Tibial artery (tissue), 4 donors: ENCODE results near the gene PHF24.
"Not testable (repeated sequence)": the region's sequence is repeated elsewhere in the genome, so short reads cannot be mapped to it uniquely, and the experiment has no call there.

Source experiments
- DNase-seq, 2 donors: peaks; one replicate each; pipeline ENCODE4 v3.0.0-alpha.2; 2019
- H3K27ac ChIP-seq, 2 donors: fragments of 200-600 bp; sonication (generic) in 1 of 2; 1 replicate in 1 of 2; 2 replicates in 1 of 2; pipeline ENCODE4 v1.5.1; 2018 to 2019; ENCODE audit warnings: mild to moderate bottlenecking in 1 of 2
- H3K27me3 ChIP-seq, 2 donors: fragments of 200-600 bp; sonication (generic) in 1 of 2; one replicate each; pipeline versions ENCODE4 v1.5.1 to v1.6.0; 2016 to 2019
- H3K36me3 ChIP-seq, 3 donors: fragments of 200-600 bp; sonication (generic) in 2 of 3; one replicate each; pipeline ENCODE4 v1.5.1; 2016 to 2019; ENCODE audit warnings: mild to moderate bottlenecking in 2 of 3
- H3K4me1 ChIP-seq, 4 donors: fragments of 200-600 bp; sonication (generic) in 2 of 4; 1 replicate in 3 of 4; 2 replicates in 1 of 4; pipeline ENCODE4 v1.5.1; 2016 to 2019
- H3K4me3 ChIP-seq, 2 donors: fragments of 200-600 bp; sonication (generic) in 1 of 2; 1 replicate in 1 of 2; 2 replicates in 1 of 2; pipeline ENCODE4 v1.5.1; 2018 to 2019; ENCODE audit warnings: mild to moderate bottlenecking in 2 of 2
- H3K9me3 ChIP-seq, 3 donors: fragments of 200-600 bp; sonication (generic) in 1 of 3; one replicate each; pipeline ENCODE4 v1.5.1; 2016 to 2019
- CTCF ChIP-seq, 2 experiments: fragments of 200-600 bp in 1 of 2; fragments of 450-650 bp in 1 of 2; IDR thresholded peaks; one replicate each; pipeline ENCODE4 v1.5.1; 2017 to 2019; ENCODE audit warnings: antibody characterized with exemption in 2 of 2, mild to moderate bottlenecking in 1 of 2, moderate library complexity in 1 of 2
- intact Hi-C: fragments of 100-400 bp; cut with DNase I; formaldehyde crosslinking; loops from one replicate; pipeline ENCODE4 v1.15.0; 2023; ENCODE audit warnings: low total_unique reads

Gene PHF24

GRCh38 chr9:35000535-35001284, 42.6 kb downstream of the PHF24 start:
- intact Hi-C loops: no loop called here
- Histone ChIP-seq H3K4me3 (no peak overlapping the region), H3K4me1 (peaks cover 0 to 9% (median under 1%) of the 10 kb centered on the region in 4 donors), H3K9me3 (no peaks in the 10 kb centered on the region), H3K36me3 (peaks cover 13 to 30% (median 22%) of the 10 kb centered on the region in 3 donors), H3K27me3 (no peaks in the 10 kb centered on the region), H3K27ac (no peak overlapping the region)
- DNase-seq: no peak
- no peak for TF ChIP-seq CTCF (IDR thresholded peaks at IDR 0.05)

GRCh38 chr9:35001285-35001677, 43.2 kb downstream of the PHF24 start:
- no peak overlapping the region for H3K27ac ChIP-seq
- TF ChIP-seq CTCF (IDR thresholded peaks at IDR 0.05): no peak
- no peaks in the 10 kb centered on the region for H3K9me3 ChIP-seq
- no peak overlapping the region for H3K4me3 ChIP-seq
- H3K36me3 ChIP-seq: peaks cover 10 to 26% (median 17%) of the 10 kb centered on the region in 3 donors
- H3K4me1 ChIP-seq: peaks cover 0 to 3% (median 0%) of the 10 kb centered on the region in 4 donors
- DNase-seq: no peak
- no peaks in the 10 kb centered on the region for H3K27me3 ChIP-seq
- intact Hi-C loops: no loop called here

GRCh38 chr9:35001803-35002502, 43.9 kb downstream of the PHF24 start:
- DNase-seq: no peak
- intact Hi-C loops: no loop called here
- H3K4me1 ChIP-seq: peaks cover 0 to 3% (median 0%) of the 10 kb centered on the region in 4 donors
- H3K9me3 ChIP-seq: no peaks in the 10 kb centered on the region
- H3K27ac ChIP-seq: no peak overlapping the region
- peaks cover 4 to 19% (median 11%) of the 10 kb centered on the region in 3 donors for H3K36me3 ChIP-seq
- TF ChIP-seq CTCF (IDR thresholded peaks at IDR 0.05): no peak
- no peaks in the 10 kb centered on the region for H3K27me3 ChIP-seq
- no peak overlapping the region for H3K4me3 ChIP-seq

GRCh38 chr9:35002623-35003022, 44.5 kb downstream of the PHF24 start:
- TF ChIP-seq CTCF (IDR thresholded peaks at IDR 0.05): no peak
- no peak for DNase-seq
- Histone ChIP-seq H3K27ac (no peak overlapping the region), H3K36me3 (peaks cover 0 to 13% (median 4%) of the 10 kb centered on the region in 3 donors), H3K27me3 (no peaks in the 10 kb centered on the region), H3K4me1 (peaks cover 0 to 3% (median 0%) of the 10 kb centered on the region in 4 donors), H3K9me3 (no peaks in the 10 kb centered on the region), H3K4me3 (no peak overlapping the region)
- intact Hi-C loops: no loop called here

GRCh38 chr9:35004299-35004698, 46.2 kb downstream of the PHF24 start:
- H3K36me3 ChIP-seq, H3K27me3 ChIP-seq, H3K9me3 ChIP-seq, H3K4me3 ChIP-seq, DNase-seq, intact Hi-C loops, H3K27ac ChIP-seq, H3K4me1 ChIP-seq: not testable (repeated sequence)

- TF ChIP-seq CTCF (IDR thresholded peaks at IDR 0.05): no peak
- H3K27me3 ChIP-seq: no peaks in the 10 kb centered on the region
- H3K27ac ChIP-seq: no peak overlapping the region
- H3K9me3 ChIP-seq: peaks cover 0 to 10% (median 10%) of the 10 kb centered on the region in 3 donors
- no peaks in the 10 kb centered on the region for H3K4me1 ChIP-seq
- no peak for DNase-seq
- intact Hi-C loops: no loop called here
- H3K36me3 ChIP-seq: peaks cover 45 to 47% (median 46%) of the 10 kb centered on the region in 3 donors
- no peak overlapping the region for H3K4me3 ChIP-seq
These were observed 52.4 kb downstream of the PHF24 start for GRCh38 chr9:35010351-35010958.
